Medulla oblongata (tissue), 1 donor: ENCODE results near the gene CP.
"Not testable (repeated sequence)": the region's sequence is repeated elsewhere in the genome, so short reads cannot be mapped to it uniquely, and the experiment has no call there.

ENCODE experiments used
- DNase-seq: peaks from one replicate; pipeline ENCODE4 v3.0.0-alpha.2; 2015; ENCODE audit errors: extremely low spot score

CP gene

GRCh38 chr3:149221783-149222517 is at the start of gene CP:
Gene CP (minus strand): TSS chr3:149221829. CDS start chr3:149221792, 37 bp downstream.
- peak; percentile 44 for DNase-seq

GRCh38 chr3:149270180-149270579 is 48.6 kb upstream of the CP start:
- no peak for DNase-seq

DNA sequence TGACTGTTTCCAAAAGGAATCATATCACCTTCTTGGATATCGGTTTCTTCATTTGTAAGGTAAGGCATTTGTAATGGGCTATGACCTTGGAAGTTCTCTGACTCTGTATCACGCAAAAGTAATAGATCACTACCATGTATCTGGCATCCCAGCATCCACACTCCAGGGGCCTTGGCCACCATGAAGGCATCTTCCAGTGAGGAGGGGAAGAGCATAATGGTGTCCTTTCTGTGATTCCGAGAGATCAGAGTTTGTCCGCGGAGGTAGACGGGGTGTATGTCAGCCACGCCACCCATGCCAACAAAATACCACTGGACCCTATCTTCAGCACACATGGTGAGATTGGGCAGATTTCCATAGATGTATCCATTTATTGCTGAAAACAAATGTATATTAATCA is 48.1 kb upstream of the CP start:
- no peak for DNase-seq

GRCh38 chr3:149267565-149267964 is 45.9 kb upstream of the CP start:
- DNase-seq, result no peak

- no peak for DNase-seq
Measured at GRCh38 chr3:149266736-149267135, 45.1 kb upstream of the CP start.

GRCh38 chr3:149263856-149264255 is 42.2 kb upstream of the CP start:
- DNase-seq, result no peak

DNA sequence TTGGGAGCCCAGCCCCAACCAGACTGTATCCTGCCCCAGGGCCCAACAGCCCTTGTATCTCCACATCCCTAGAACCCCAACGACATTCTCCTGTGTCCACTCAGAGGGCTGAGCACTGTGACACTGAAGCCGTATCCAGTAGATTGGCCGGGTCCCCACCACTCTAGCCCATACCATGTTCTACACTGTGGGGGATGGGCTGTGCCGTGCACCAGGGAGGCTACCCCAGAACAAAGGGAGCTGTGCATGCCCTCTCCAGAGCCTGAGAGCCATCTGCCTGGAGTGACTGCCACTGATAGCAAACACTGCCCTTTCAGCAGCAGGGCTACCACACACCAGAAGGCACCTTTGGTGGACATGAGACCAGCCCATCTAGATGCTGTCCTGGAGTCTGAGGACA is 37.1 kb upstream of the CP start:
- no peak for DNase-seq

DNA sequence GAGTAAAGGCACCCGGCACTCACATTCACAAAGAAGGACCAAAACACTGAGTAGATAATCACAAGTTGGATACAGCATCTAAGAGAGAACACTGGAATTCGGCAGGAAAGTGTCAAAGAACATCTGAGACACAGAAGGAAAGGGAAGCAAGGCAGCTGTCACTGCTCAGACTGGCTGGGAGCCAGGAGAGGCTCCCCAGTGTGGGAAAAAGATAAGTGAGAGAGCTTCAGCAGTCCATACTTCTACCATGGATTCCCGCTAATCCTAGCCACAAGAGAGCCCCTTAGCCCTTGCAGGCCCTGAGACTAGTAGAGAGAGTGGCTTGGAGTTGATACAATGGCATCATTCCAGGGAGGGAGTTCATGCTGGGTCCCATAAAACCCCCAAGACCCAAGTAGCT is 36.7 kb upstream of the CP start:
- DNase-seq, result peak; percentile 30

DNA sequence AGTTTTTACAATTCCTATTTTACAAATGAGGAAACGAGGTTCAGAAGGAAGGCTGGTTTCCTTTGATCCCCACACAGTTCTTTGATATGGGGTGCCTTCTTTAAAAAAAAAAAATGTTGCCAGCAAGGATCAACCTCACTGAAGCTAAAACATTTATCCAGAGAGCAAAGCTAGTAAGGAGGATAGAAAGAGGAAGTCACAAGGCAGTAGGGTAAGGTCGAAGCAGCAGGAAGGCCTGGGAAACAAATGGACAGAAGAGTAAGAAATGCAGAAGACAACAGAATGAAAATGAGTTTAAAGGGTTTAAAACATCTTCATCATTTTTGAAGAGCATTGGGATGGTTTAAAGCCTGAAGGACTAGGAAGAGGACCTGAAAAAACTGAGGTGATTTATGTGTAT is 30.6 kb upstream of the CP start:
- DNase-seq, result no peak

- no peak for DNase-seq
Measured at GRCh38 chr3:149251186-149251585, 29.6 kb upstream of the CP start.

GRCh38 chr3:149247929-149248691 is 26.5 kb upstream of the CP start:
- no peak for DNase-seq

DNA sequence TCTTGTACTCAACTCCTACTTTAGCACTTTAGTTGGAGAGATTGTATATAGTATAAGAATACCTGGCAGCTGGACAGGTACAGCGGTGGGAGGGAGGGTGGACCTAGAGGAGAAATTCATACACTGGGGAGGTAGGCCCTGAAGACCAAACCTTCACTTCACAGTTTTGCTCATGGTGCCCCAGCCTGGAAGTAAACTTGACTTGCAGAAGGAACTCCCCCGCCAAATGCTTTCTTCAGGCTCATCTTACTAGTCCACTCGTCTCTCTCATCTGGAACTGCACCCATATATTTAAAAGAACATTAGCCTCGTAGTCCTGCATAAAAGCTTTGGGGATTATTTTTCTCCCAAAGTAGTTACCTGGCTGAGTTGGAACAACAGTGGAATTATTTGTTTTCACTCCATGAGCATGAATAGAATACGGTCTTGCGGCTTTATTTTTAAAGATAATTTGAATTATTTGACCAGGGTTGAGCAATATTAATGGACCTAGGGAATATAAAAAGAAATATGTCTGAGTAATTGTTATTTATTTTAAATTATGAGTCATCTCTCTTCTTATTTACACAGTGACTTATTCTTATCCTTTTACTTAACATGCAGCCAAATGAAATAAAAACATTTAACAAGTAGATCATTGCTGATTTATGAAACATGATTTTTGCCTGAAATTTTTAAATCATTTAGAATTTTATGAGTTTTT is 25.5 kb upstream of the CP start:
- DNase-seq, result no peak

GRCh38 chr3:149245738-149246451 is 24.3 kb upstream of the CP start:
- peak; percentile 70 for DNase-seq

DNA sequence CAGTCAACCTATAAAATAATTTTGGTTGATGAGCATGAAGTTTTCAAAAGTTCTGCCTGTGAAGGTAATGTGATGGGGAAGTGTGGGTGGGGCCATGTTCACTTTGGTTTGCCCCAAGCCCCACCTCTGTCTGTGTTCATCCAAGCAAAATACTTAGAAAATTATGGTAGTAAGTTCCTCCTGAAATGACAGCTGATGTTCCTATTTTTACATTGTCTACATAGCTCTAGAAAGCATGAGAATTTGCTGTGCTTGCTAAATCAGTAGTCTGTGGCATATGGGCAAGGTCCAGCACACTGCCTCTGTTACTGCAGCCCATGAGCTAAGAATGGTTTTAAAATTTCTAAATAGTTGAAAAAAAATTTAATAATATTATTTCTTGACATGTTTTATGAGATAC is 21.9 kb upstream of the CP start:
- DNase-seq, result peak; percentile 29

DNA sequence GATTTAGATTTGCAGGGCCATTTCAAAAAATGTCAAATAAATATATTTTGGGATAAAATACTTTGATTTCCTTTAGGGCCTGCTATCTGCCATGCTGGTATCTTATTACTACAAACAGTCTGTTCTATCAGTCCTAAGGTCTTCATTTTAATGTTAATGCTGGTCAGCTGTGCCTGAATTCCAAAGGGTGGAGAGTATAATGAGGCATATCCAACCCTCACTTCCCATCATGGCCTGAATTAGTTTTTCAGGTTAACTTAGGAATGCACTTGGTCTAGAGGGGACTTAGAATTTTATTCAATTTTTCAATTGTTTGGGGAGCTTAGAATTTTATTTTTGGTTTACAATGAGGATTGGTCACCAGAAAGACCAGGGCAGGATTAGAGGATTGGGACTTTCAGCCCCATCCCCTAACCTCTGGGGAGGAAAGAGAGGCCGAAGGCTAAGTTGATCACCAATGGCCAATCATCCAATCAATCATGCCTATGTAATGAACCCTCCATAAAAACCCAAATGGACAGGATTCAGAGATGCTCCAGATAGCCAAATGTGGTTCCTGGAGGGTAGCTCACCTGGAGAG is 17.8 kb upstream of the CP start:
- no peak for DNase-seq

GRCh38 chr3:149238268-149238667 is 16.6 kb upstream of the CP start:
- DNase-seq, result not testable (repeated sequence)

DNA sequence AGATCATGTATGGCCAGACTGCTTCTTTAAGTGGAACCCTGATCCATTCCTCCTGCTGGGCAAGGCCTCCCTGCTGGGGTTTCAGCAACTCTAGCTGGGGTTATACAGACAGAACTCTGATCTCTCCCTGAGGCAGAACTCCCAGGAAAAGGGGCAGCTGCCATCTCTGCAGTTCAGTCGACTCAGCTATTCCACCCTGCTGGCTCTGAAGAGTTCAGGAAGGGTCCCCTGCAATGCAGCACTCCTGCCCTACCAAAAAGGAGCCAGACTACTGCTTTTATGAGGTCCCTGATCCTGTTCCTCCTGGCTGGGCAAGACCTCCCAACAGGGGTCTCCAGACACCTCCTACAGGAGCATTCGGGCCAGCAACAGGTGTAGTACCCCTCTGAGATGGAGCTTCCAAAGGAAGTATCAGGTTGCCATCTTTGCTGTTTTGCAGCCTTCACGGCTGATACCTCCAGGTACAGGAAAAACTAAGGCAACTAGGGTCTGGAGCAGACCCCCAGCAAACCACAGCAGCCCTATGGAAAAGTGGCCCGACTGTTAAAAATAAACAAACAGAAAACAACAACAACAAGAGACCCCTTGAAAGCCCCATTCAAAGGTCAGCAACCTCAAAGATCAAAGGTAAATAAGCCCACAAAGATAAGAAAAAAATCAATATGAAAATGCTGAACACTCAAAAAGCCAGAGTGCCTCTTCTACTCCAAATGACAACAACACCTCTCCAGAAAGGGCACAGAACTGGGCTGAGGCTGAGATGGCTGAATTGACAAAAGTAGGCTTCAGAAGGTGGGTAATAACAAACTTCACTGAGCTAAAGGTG is 14.2 kb upstream of the CP start:
- DNase-seq, result no peak

- DNase-seq, result no peak
Measured at GRCh38 chr3:149234671-149235245, 13.1 kb upstream of the CP start.

DNA sequence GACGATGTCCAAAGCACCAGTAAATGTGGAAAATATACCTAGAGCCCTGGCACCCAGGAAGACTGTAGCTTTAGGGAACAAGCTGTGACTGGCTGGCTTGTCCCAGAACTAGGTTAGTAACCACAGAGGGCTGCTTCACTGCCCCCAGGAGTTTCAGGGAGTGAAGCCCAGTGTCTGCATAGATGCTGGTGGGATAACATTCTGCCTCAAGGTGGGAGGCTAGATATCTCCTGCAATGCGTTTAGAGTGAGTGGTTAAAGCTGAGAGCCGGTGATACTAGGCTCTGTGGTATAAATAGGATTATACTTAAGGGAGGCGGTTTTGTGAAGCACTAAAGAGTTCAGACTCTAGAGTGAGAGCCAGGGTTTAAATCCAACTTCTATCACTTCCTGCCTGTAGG is 11.7 kb upstream of the CP start:
- no peak for DNase-seq

DNA sequence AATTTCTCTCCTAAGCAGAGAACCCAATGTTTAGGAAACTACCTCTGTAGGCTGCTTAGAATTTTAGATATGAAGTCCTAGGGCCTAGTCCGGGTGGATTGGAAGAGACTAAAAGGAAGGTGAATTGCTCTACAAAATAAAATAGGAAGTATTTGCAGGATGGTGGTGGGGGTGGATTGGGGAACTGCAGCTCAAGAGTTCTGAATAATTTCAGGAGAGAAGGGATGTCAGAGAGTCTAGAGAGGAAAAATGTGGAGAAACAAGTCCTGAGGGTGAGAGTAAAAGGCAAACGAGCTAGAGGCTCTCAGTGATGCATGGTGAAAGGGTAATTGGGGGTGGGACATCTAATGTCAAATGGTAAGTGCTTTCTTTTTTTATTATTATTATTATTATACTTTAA is 10.2 kb upstream of the CP start:
- DNase-seq, result no peak
